ENCODE data around the gene GSTO2.

The GSTO2 gene

DNA sequence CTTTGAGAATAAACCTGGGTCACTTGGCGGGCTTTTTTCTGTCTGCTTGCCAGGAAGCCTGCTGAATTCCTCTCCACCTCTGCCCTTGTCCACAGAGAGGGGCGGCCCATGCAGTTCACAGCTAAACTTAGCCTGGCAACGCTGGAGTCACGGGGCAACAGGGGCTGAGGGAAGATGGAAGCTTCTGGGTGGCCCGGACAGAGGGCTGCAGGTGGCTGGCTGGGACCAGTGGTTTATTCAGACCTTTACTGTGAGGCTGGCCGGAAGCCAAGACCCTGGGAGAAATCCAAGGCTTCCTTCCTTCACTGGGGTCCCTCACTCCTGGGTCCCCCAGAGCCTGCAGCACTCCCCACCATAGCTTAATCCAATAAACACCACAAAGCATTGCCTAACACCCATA, 52.2 kb downstream of the GSTO2 start:
- Histone ChIP-seq H2BK12ac (ENCODE audit: low read length) (no peak overlapping the region), H4K91ac (ENCODE audit: low read depth, low read length) (no peak overlapping the region), H2BK5ac (ENCODE audit: low read depth, low read length, poor library complexity) (no peak overlapping the region), H2AK5ac (ENCODE audit: low read length) (no peak overlapping the region), H4K8ac (ENCODE audit: low read depth, low read length) (no peak overlapping the region), H3K14ac (ENCODE audit: low read length) (no peak overlapping the region), H3K4ac (ENCODE audit: low read depth, low read length) (peak overlapping the region; percentile 7), H3K18ac (ENCODE audit: low read length) (no peak overlapping the region), H3K36me3 (ENCODE audit: control insufficient read depth in 1 of 2, insufficient read depth in 2 of 2, low read length in 2 of 2) (peaks cover 9 to 13% of the 10 kb centered on the region in 2 experiments), H2AFZ (ENCODE audit: insufficient read depth, low read length, poor library complexity) (no peak overlapping the region), H3K27me3 (ENCODE audit: insufficient read depth, low read length) (no peaks in the 10 kb centered on the region), H3K4me2 (ENCODE audit: low read length) (no peak overlapping the region), H3K4me1 (ENCODE audit: control insufficient read depth in 1 of 2, insufficient read depth in 2 of 2, low read length in 2 of 2) (peaks cover 0 to 12% of the 10 kb centered on the region in 2 experiments), H3K4me3 (ENCODE audit: low read depth, low read length) (no peak overlapping the region), H3K23ac (ENCODE audit: low read length) (no peak overlapping the region), H3K79me2 (ENCODE audit: control insufficient read depth, insufficient read depth, low read length, poor library complexity) (peaks cover 8% of the 10 kb centered on the region), H3K9me3 (ENCODE audit: insufficient read depth, low read depth, low read length) (no peaks in the 10 kb centered on the region), H3K79me1 (ENCODE audit: low read length) (no peaks in the 10 kb centered on the region), H3K27ac (ENCODE audit: low read depth, low read length) (no peak overlapping the region), H2BK120ac (ENCODE audit: insufficient read depth, low read length, poor library complexity) (no peak overlapping the region), H3K9ac (ENCODE audit: low read length) (no peak overlapping the region), H4K12ac (ENCODE audit: low read depth, low read length) (no peak overlapping the region)
- DNase-seq = no peak
- WGBS (ENCODE audit: extremely low coverage, insufficient coverage, insufficient read length) = no CpG with 5 or more reads among the region's 6 CpGs

DNA sequence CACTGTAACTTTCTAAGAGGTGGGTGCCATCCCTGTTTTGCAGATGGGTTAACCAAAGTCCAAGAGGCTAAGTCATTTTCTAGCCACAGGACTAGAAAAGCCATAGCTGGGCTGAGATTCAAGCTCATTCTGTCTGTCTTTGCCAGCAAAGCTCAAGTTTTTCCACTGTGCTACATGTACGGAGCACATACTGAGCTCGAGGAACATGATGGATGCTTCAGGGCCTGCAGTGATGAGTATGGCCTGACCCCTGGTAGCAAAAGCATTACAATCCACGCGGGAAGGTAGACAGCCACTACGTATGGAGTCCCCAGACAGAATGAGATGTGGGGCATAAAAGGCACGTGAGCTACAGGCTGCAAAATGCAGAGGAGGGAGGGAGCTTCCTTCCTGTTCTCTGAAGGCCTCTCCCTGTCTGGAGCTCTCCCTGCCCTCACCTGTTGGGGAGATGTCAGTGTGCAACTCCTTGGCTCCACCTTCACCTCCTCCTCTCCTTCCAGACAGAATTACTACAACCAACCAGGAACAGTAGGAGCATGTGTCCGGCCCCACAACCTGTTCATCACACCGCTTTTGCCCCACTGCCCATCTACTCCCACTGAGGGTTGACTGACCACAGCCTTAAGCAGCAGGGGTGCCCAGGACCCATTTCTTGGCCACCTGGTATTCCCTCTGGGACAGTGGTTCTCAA, 52.9 kb downstream of the GSTO2 start:
- H2BK120ac ChIP-seq (ENCODE audit: insufficient read depth, low read length, poor library complexity) = no peak overlapping the region
- no peak overlapping the region for H2AK5ac ChIP-seq (ENCODE audit: low read length)
- H2BK5ac ChIP-seq (ENCODE audit: low read depth, low read length, poor library complexity) = no peak overlapping the region
- no peak overlapping the region for H2BK12ac ChIP-seq (ENCODE audit: low read length)
- H3K79me2 ChIP-seq (ENCODE audit: control insufficient read depth, insufficient read depth, low read length, poor library complexity) = peaks cover 11% of the 10 kb centered on the region
- no peak overlapping the region for H3K9ac ChIP-seq (ENCODE audit: low read length)
- no peak overlapping the region for H4K12ac ChIP-seq (ENCODE audit: low read depth, low read length)
- no peaks in the 10 kb centered on the region for H3K9me3 ChIP-seq (ENCODE audit: insufficient read depth, low read depth, low read length)
- no peaks in the 10 kb centered on the region for H3K27me3 ChIP-seq (ENCODE audit: insufficient read depth, low read length)
- WGBS (ENCODE audit: extremely low coverage, insufficient coverage, insufficient read length) = no CpG with 5 or more reads among the region's 8 CpGs
- no peak overlapping the region for H3K23ac ChIP-seq (ENCODE audit: low read length)
- H4K8ac ChIP-seq (ENCODE audit: low read depth, low read length) = no peak overlapping the region
- peaks cover under 1 to 14% of the 10 kb centered on the region in 2 experiments for H3K4me1 ChIP-seq (ENCODE audit: control insufficient read depth in 1 of 2, insufficient read depth in 2 of 2, low read length in 2 of 2)
- H3K14ac ChIP-seq (ENCODE audit: low read length) = no peak overlapping the region
- peak overlapping the region; percentile 22 for H3K18ac ChIP-seq (ENCODE audit: low read length)
- H3K4me3 ChIP-seq (ENCODE audit: low read depth, low read length) = no peak overlapping the region
- H3K79me1 ChIP-seq (ENCODE audit: low read length) = peaks cover under 1% of the 10 kb centered on the region
- H3K36me3 ChIP-seq (ENCODE audit: control insufficient read depth in 1 of 2, insufficient read depth in 2 of 2, low read length in 2 of 2) = peaks cover 8 to 13% of the 10 kb centered on the region in 2 experiments
- H3K4ac ChIP-seq (ENCODE audit: low read depth, low read length) = peak overlapping the region; percentile 61
- DNase-seq = no peak
- H2AFZ ChIP-seq (ENCODE audit: insufficient read depth, low read length, poor library complexity) = no peak overlapping the region
- no peak overlapping the region for H3K4me2 ChIP-seq (ENCODE audit: low read length)
- no peak overlapping the region for H3K27ac ChIP-seq (ENCODE audit: low read depth, low read length)
- H4K91ac ChIP-seq (ENCODE audit: low read depth, low read length) = no peak overlapping the region

DNA sequence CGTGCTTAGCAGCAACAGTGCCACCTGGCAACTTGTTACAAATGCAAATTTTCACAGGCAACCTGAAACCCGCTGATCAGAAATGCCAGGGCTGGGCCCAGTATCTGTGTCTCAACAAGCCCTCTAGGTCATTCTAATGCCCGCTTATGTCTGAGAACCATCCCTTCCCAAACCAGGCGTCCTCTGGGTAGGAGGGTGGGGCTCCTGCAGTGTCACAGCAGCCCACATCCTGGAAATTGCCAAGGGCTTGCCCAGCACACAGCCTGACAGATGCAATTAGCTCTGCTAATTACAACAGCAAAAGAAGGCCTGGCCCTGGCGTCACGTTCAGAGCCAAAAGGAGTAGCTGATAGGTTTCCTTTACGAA, 53.4 kb downstream of the GSTO2 start:
- Histone ChIP-seq H3K14ac (ENCODE audit: low read length) (no peak overlapping the region), H3K4me3 (ENCODE audit: low read depth, low read length) (no peak overlapping the region), H2BK120ac (ENCODE audit: insufficient read depth, low read length, poor library complexity) (no peak overlapping the region), H3K27ac (ENCODE audit: low read depth, low read length) (no peak overlapping the region), H3K79me1 (ENCODE audit: low read length) (peaks cover 6% of the 10 kb centered on the region), H2AK5ac (ENCODE audit: low read length) (no peak overlapping the region), H3K27me3 (ENCODE audit: insufficient read depth, low read length) (no peaks in the 10 kb centered on the region), H3K18ac (ENCODE audit: low read length) (no peak overlapping the region), H3K4ac (ENCODE audit: low read depth, low read length) (peak overlapping the region; percentile 61), H2BK5ac (ENCODE audit: low read depth, low read length, poor library complexity) (no peak overlapping the region), H3K23ac (ENCODE audit: low read length) (no peak overlapping the region), H3K9ac (ENCODE audit: low read length) (no peak overlapping the region), H4K8ac (ENCODE audit: low read depth, low read length) (no peak overlapping the region), H4K12ac (ENCODE audit: low read depth, low read length) (no peak overlapping the region), H3K9me3 (ENCODE audit: insufficient read depth, low read depth, low read length) (no peaks in the 10 kb centered on the region), H3K79me2 (ENCODE audit: control insufficient read depth, insufficient read depth, low read length, poor library complexity) (peaks cover 16% of the 10 kb centered on the region), H4K91ac (ENCODE audit: low read depth, low read length) (no peak overlapping the region), H3K36me3 (ENCODE audit: control insufficient read depth in 1 of 2, insufficient read depth in 2 of 2, low read length in 2 of 2) (peaks cover 8 to 13% of the 10 kb centered on the region in 2 experiments), H2BK12ac (ENCODE audit: low read length) (no peak overlapping the region), H3K4me1 (ENCODE audit: control insufficient read depth in 1 of 2, insufficient read depth in 2 of 2, low read length in 2 of 2) (peaks cover 6 to 18% of the 10 kb centered on the region in 2 experiments), H3K4me2 (ENCODE audit: low read length) (no peak overlapping the region), H2AFZ (ENCODE audit: insufficient read depth, low read length, poor library complexity) (no peak overlapping the region)
- peak in 1 of 2 donors; percentile 45 for DNase-seq
- WGBS (ENCODE audit: extremely low coverage, insufficient coverage, insufficient read length) = no CpG with 5 or more reads among the region's 7 CpGs

DNA sequence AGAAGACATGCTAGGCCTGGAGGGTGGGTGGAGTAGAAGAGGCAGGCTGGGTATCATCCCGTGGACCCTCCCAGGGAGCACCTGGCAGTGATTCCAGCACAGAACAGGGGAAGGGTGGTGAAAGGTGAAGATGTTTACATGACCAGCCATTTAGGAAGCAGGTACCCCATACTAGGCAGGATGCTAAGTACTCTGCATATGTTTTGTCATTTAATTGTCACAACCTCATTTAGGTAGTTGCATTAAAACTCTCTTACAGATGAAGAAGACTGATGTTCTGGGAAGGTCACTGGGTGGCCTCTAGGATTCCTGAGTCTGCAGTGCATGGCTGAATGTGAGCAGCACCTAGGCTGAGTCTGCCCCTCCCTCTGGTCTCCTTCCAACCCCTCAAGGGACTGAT, 54.1 kb downstream of the GSTO2 start:
- Histone ChIP-seq H3K14ac (ENCODE audit: low read length) (no peak overlapping the region), H3K79me2 (ENCODE audit: control insufficient read depth, insufficient read depth, low read length, poor library complexity) (peaks cover 22% of the 10 kb centered on the region), H3K4me2 (ENCODE audit: low read length) (no peak overlapping the region), H3K79me1 (ENCODE audit: low read length) (peaks cover 12% of the 10 kb centered on the region), H2BK120ac (ENCODE audit: insufficient read depth, low read length, poor library complexity) (no peak overlapping the region), H4K8ac (ENCODE audit: low read depth, low read length) (no peak overlapping the region), H4K91ac (ENCODE audit: low read depth, low read length) (no peak overlapping the region), H3K18ac (ENCODE audit: low read length) (no peak overlapping the region), H3K9ac (ENCODE audit: low read length) (no peak overlapping the region), H3K27ac (ENCODE audit: low read depth, low read length) (no peak overlapping the region), H3K4me1 (ENCODE audit: control insufficient read depth in 1 of 2, insufficient read depth in 2 of 2, low read length in 2 of 2) (peaks cover 12 to 21% of the 10 kb centered on the region in 2 experiments), H2AFZ (ENCODE audit: insufficient read depth, low read length, poor library complexity) (no peak overlapping the region), H2BK12ac (ENCODE audit: low read length) (no peak overlapping the region), H2AK5ac (ENCODE audit: low read length) (no peak overlapping the region), H4K12ac (ENCODE audit: low read depth, low read length) (no peak overlapping the region), H3K27me3 (ENCODE audit: insufficient read depth, low read length) (no peaks in the 10 kb centered on the region), H3K4me3 (ENCODE audit: low read depth, low read length) (no peak overlapping the region), H3K23ac (ENCODE audit: low read length) (no peak overlapping the region), H3K4ac (ENCODE audit: low read depth, low read length) (peak overlapping the region; percentile 5), H2BK5ac (ENCODE audit: low read depth, low read length, poor library complexity) (no peak overlapping the region), H3K36me3 (ENCODE audit: control insufficient read depth in 1 of 2, insufficient read depth in 2 of 2, low read length in 2 of 2) (peaks cover 8 to 13% of the 10 kb centered on the region in 2 experiments), H3K9me3 (ENCODE audit: insufficient read depth, low read depth, low read length) (no peaks in the 10 kb centered on the region)
- no CpG with 5 or more reads among the region's 1 CpG for WGBS (ENCODE audit: extremely low coverage, insufficient coverage, insufficient read length)
- DNase-seq = no peak

Data from trophoblast cell (in vitro differentiated cells and primary cell).